Measurements from ENCODE around the gene PKM.
A peak's percentile ranks its signal among the peaks of the same experiment; 100 is the strongest.
"Not testable (repeated sequence)": the region's sequence is repeated elsewhere in the genome, so short reads cannot be mapped to it uniquely, and the experiment has no call there.

The PKM gene

GRCh38 chr15:72184165-72184811 lies 46.7 kb downstream of the PKM start:
- DNase-seq = peak; percentile 71
- in situ Hi-C loops (cut with HindIII; ENCODE audit: low pct_ligation_motif_present, low pct_unique_long_range_greater_than_20kb, low sequenced_read_pairs) = no loop called here

- no peak for DNase-seq
- in situ Hi-C loops (cut with HindIII; ENCODE audit: low pct_ligation_motif_present, low pct_unique_long_range_greater_than_20kb, low sequenced_read_pairs) = no loop called here
Measured at GRCh38 chr15:72183781-72184164, 47.2 kb downstream of the PKM start.

- in situ Hi-C loops (cut with HindIII; ENCODE audit: low pct_ligation_motif_present, low pct_unique_long_range_greater_than_20kb, low sequenced_read_pairs) = no loop called here
- DNase-seq = no peak
Measured at GRCh38 chr15:72182673-72183072, 48.3 kb downstream of the PKM start.

- no peak for DNase-seq
- in situ Hi-C loops (cut with HindIII; ENCODE audit: low pct_ligation_motif_present, low pct_unique_long_range_greater_than_20kb, low sequenced_read_pairs) = no loop called here
Measured at GRCh38 chr15:72182244-72182643, 48.7 kb downstream of the PKM start.

GRCh38 chr15:72180761-72181324 lies 50.1 kb downstream of the PKM start:
- no peak for DNase-seq
- in situ Hi-C loops (cut with HindIII; ENCODE audit: low pct_ligation_motif_present, low pct_unique_long_range_greater_than_20kb, low sequenced_read_pairs) = no loop called here

- in situ Hi-C loops (cut with HindIII; ENCODE audit: low pct_ligation_motif_present, low pct_unique_long_range_greater_than_20kb, low sequenced_read_pairs) = no loop called here
- DNase-seq = no peak
Measured at GRCh38 chr15:72179950-72180581, 50.9 kb downstream of the PKM start.

DNA sequence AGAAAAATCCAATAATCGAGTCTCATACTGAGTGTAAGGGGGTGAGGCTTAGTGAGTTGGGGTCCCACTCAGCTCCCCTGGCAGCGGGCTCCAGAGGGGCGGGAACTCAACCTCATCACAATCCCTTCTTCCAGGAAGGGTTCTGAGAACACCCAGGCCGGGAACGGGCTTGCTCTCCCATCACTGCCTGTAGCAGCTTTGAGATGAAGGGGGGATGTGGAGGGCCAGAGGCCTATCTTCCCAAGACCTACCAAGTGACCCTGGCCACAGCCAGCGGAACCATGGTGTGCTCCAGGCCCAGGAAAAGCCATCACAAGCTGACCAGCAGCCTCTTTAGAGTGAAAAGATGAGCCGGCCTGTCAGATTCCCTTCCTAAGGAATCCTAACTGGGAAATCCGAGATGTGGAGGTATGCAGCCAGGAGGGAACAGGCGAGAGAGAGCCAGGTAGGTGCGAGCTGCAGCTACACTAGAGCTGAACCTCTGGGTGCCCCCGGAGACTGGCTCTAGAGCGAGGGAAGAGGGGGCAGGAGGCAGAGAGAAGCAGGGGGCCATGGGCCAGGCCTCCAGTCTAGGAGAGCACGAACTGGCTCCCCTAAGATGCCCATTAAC lies 51.9 kb downstream of the PKM start:
- in situ Hi-C loops (cut with HindIII; ENCODE audit: low pct_ligation_motif_present, low pct_unique_long_range_greater_than_20kb, low sequenced_read_pairs) = no loop called here
- no peak for DNase-seq

DNA sequence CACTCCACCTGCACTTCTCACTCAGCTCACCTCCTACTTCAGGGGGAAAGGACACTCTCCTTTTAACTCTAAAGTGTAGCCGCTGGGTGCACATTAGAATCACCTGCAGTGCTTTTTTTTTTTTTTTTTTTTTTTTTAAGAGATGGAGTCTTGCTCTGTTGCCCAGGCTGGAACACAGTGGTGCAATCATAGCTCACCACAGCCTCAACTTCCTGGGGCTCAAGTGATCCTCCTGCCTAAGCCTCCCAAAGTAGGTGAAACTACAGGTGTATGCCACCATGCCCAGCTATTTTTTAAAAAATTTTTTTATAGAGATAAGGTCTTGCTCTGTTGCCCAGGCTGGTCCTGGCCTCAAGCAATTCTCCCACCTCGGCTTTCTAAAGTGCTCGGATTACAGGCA lies 54.2 kb downstream of the PKM start:
- DNase-seq = no peak
- in situ Hi-C loops (cut with HindIII; ENCODE audit: low pct_ligation_motif_present, low pct_unique_long_range_greater_than_20kb, low sequenced_read_pairs) = no loop called here

DNA sequence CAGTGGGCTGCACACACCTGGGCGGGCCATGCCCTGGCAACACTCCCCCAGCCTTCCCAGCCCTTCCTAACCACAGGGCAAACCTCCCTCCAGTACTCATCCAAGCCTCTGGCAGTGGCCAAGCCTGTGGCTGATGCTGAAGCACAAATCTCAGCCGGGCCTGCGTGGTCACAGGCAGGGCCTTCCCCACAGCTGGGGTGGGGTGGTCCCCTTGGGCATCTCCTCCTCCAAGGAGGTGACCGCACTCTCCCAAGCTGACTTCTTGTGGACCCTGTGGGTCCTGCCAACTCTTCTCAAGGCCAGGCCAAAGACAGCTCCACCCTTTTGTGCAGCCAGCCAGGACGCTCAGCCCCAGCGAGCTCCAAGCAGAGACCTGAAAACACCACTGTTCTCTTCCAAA lies 54.8 kb downstream of the PKM start:
- in situ Hi-C loops (cut with HindIII; ENCODE audit: low pct_ligation_motif_present, low pct_unique_long_range_greater_than_20kb, low sequenced_read_pairs) = no loop called here
- DNase-seq = no peak

DNA sequence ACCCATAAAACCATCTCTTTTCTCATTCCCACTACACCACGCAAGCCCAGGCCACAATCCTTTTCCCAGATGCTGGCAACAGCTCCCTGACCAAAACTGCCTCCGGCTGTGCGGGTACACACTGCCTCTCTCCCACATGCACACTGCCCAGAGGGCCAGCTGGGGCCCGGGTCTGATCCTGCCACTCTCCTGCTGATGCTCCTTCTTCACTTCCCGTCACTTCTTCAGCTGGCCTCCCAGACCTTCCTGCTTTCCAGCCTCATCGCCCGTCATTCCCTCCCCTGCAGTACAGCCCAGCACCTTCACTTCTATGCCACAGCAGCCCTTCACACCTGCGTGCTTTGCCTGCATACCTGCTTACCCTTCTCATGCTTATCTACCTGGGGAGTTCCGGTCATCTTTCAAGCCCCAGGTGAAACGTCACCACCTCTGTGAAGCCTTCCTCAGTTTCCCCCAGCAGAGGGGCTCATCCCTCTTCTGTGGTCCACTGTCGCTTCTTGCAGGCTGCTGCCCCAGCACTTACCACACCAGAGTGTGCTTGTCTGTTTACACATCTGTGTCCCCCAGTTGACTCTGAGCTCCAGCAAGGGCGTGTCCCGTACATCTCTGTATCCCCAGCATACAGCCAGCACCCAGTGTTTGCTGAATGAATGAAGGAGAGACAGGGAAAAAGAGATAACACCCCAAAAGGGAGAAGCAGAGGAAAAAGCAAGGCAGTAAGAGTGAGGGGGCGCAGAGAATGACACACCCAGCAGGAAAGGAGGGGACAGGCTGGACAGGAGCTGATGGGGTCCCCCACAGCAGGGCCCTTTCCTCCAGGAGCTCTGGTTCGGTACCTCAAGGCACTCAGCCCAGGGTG lies 55.6 kb downstream of the PKM start:
- in situ Hi-C loops (cut with HindIII; ENCODE audit: low pct_ligation_motif_present, low pct_unique_long_range_greater_than_20kb, low sequenced_read_pairs) = no loop called here
- no peak for DNase-seq

DNA sequence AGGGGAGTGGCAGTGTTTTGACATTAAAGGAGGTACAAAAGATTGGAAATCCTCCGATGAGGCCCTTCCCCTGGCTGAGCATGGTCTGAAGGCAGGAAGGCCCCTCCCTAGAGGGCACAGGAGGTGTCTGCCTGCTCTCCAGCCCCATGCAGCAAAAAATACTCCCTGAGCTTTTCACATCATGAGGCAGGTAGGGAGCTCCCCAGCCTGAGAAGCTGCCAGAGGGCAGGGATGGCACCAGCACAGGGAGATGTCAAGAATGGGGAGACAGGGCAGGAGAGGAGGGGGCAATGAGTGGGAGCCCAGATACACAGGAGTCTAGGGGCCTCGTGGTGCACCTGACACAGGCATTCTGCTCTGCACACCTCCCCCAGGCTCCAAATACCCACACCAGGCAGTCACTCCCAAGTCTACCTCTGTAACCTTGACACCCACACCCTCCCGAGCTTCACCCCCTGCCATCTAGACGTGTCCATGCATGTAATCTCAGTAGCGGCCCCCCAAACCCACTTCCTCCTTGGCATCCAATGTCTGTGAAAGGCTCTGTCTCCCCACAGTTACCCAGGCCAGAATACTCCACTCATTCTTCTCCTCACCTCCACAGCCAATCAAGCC lies 56.3 kb downstream of the PKM start:
- in situ Hi-C loops (cut with HindIII; ENCODE audit: low pct_ligation_motif_present, low pct_unique_long_range_greater_than_20kb, low sequenced_read_pairs) = no loop called here
- no peak for DNase-seq

- in situ Hi-C loops (cut with HindIII; ENCODE audit: low pct_ligation_motif_present, low pct_unique_long_range_greater_than_20kb, low sequenced_read_pairs) = no loop called here
- DNase-seq = no peak
Measured at GRCh38 chr15:72173864-72174550, 57.0 kb downstream of the PKM start.

DNA sequence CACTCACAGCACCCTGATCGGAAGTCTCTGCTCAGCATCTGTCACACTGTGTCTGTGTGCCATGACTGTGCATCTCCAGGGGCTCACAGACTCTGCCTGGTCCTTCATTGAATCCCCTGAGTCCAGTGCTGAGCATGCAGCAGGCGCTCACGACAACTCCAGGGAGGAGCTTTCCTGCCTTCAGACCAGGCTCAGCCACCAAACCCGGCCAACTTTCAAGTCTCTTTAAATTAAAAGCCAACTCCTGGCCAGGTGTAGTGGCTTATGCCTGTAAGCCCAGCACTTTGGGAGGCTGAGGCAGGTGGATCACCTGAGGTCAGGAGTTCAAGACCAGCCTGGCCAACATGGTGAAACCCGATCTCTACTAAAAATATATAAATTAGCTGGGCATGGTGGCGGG lies 57.6 kb downstream of the PKM start:
- DNase-seq = no peak
- in situ Hi-C loops (cut with HindIII; ENCODE audit: low pct_ligation_motif_present, low pct_unique_long_range_greater_than_20kb, low sequenced_read_pairs) = no loop called here

DNA sequence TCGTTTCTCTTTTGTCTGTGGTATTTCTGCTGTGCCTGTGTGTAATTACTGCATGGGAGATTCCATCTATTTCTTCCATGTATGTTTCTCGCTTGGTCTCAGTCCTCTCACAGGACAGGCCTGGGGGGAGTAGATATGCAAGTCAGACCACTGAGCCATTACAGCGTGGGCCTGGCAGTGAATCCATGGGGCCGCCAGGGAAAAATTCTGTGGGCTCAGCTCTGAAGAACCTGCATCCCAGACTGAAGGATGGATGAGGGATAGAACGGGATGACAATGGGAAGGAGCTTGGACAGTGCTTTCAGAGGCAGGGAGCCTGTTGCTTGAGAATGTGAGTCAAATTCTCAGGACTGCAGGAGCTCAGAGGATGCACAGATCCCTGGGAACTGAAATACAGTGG lies 58.2 kb downstream of the PKM start:
- DNase-seq = no peak
- in situ Hi-C loops (cut with HindIII; ENCODE audit: low pct_ligation_motif_present, low pct_unique_long_range_greater_than_20kb, low sequenced_read_pairs) = no loop called here

GRCh38 chr15:72171978-72172377 lies 59.0 kb downstream of the PKM start:
- not testable (repeated sequence) for DNase-seq

DNA sequence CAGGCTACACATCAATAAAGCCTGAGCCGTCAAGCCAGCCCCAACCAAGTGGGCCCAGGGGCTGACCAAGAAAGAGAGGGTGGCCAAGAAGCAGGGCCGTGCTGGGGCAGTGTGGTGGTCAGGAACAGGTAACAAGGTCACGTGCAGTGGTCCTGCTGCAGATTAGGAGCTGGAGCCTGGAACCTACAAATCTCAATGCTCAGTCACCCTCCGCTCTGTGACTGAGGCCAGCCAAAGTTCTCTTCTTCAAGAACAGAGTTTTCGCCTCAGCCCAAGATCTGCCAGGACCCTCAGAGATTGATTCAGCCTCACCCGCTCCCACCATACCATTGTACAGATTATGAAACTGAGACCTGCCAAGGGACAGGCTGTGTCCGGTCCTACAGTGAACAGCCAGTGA lies 60.3 kb downstream of the PKM start:
- in situ Hi-C loops (cut with HindIII; ENCODE audit: low pct_ligation_motif_present, low pct_unique_long_range_greater_than_20kb, low sequenced_read_pairs) = no loop called here
- DNase-seq = no peak

More at GRCh38 chr15:72171978-72172377, 59.0 kb downstream of the PKM start:
- in situ Hi-C loops (cut with HindIII; ENCODE audit: low pct_ligation_motif_present, low pct_unique_long_range_greater_than_20kb, low sequenced_read_pairs) = not testable (repeated sequence)

GRCh38 chr15:72169921-72170611 lies 60.9 kb downstream of the PKM start:
- in situ Hi-C loops (cut with HindIII; ENCODE audit: low pct_ligation_motif_present, low pct_unique_long_range_greater_than_20kb, low sequenced_read_pairs) = no loop called here
- no peak for DNase-seq

All from ACHN (cell line).